Heart right ventricle (tissue), 16 donors: ENCODE results near the gene TGIF1. TPM values are rescaled to one million over a fixed set of nuclear protein-coding genes. Genes with fewer than 3 reads are reported as not detected.
"Not testable (repeated sequence)": the region's sequence is repeated elsewhere in the genome, so short reads cannot be mapped to it uniquely, and the experiment has no call there.

Experiments
- ATAC-seq, 8 donors: fragments of 200-7000 bp; cut with Tn5 transposase; one replicate each; pipeline ENCODE4 v1.9.1; 2020; ENCODE audit warnings: mild to moderate bottlenecking in 8 of 8, moderate library complexity in 8 of 8, moderate number of reproducible peaks in 1 of 8
- DNase-seq, 2 donors: peaks; one replicate each; pipeline ENCODE4 v3.0.0-alpha.2; 2020
- H3K27ac ChIP-seq, 10 donors: fragments of 200-600 bp; sonication (generic) in 2 of 10; one replicate each; pipeline versions ENCODE4 v1.5.0 to v1.8.0; 2020 to 2022; ENCODE audit warnings: mild to moderate bottlenecking in 3 of 10
- H3K27me3 ChIP-seq, 7 donors: fragments of 200-600 bp; one replicate each; pipeline ENCODE4 v1.8.0; 2021 to 2022; ENCODE audit warnings: mild to moderate bottlenecking in 2 of 7
- H3K36me3 ChIP-seq, 9 donors: fragments of 200-600 bp; sonication (generic) in 1 of 9; one replicate each; pipeline versions ENCODE4 v1.5.0 to v1.8.0; 2020 to 2022; ENCODE audit warnings: mild to moderate bottlenecking in 2 of 9
- H3K4me1 ChIP-seq, 9 donors: fragments of 200-600 bp; sonication (generic) in 1 of 9; one replicate each; pipeline versions ENCODE4 v1.5.0 to v1.8.0; 2020 to 2022; ENCODE audit warnings: mild to moderate bottlenecking in 4 of 9
- H3K4me3 ChIP-seq, 10 donors: fragments of 200-600 bp; sonication (generic) in 2 of 10; one replicate each; pipeline versions ENCODE4 v1.5.0 to v1.8.0; 2020 to 2022; ENCODE audit warnings: mild to moderate bottlenecking in 7 of 10, moderate library complexity in 2 of 10
- H3K9me3 ChIP-seq, 11 donors: fragments of 200-600 bp in 10 of 11; sonication (generic) in 2 of 11; one replicate each; pipeline versions ENCODE4 v1.5.0 to v1.8.0; 2013 to 2022; ENCODE audit warnings: mild to moderate bottlenecking in 2 of 11, control low read depth in 1 of 11, moderate library complexity in 1 of 11
- WGBS, 2 donors: extraction: QIAGEN DNeasy Blood & Tissue Kit; methylation state at CpG; one replicate each; pipeline ENCODE4 v1.1.7; 2013; ENCODE audit warnings: inconsistent platforms in 1 of 2; 5-methylcytosine and 5-hydroxymethylcytosine counted together
- intact Hi-C, 10 donors: fragments of 100-400 bp; cut with DNase I; formaldehyde crosslinking; loops; one replicate each; pipeline versions ENCODE4 v1.11.1 to v1.14.2; 2022
- polyA plus RNA-seq, 2 donors: library from polyadenylated mRNA; stranded (reverse); fragments of 200-250 nt; gene quantifications; one replicate each; pipeline ENCODE4 v1.2.3, GENCODE V29; 2013
- total RNA-seq, 10 donors: library from RNA; stranded (reverse); fragmentation: NEBNext Ultra II Directional in 3 of 10; extraction: Animal tissue kit (Norgen Biotek cat#: 25700) in 3 of 10; gene quantifications; one replicate each; pipeline versions ENCODE4 v1.2.1 to v1.2.4, GENCODE V29; 2021 to 2023
- TF ChIP-seq, protein P1 (sequence below), 9 donors: fragments of 200-600 bp; sonication (generic) in 2 of 9; IDR thresholded peaks; one replicate each; pipeline versions ENCODE4 v1.5.0 to v1.8.0; 2021 to 2022; ENCODE audit warnings: antibody characterized with exemption in 9 of 9, mild to moderate bottlenecking in 5 of 9, moderate library complexity in 1 of 9
- donor health status: Arrhythmogenic right ventricular cardiomyopathy.
- donor health status: ischemic (EF 13 %, LVEDD 7.1; RV severe dilation, severe dysfunction).
- donor health status: healthy with polysubstance abuse.
- donor health status: DM: no; HTN: yes; CAD: no.
- donor health status: DM: no; HTN: no; CAD: no.
- donor health status: ischemic (EF 25% LVEDD 6.9; RV normal size, moderate dysfunction).
- donor health status: ischemic (EF 25% LVEDD 5.7; RV mildly dilated, moderate dysfunction).
- donor health status: healthy.
- donor health status: DM: yes; HTN: yes; CAD: no.
- donor health status: Ischemic cardiomyopathy.
- donor health status: ischemic (EF 35%, LVEDD 5.7; RV mildly dilated, moderate dysfunction).
- donor health status: nonischemic (EF 11% LVEDD 7.7; RV severe dilation, severe dysfunction).
- donor health status: DM: yes; HTN: yes; CAD: no.
- donor health status: PGD.
- donor health status: ischemic (EF 29% LVEDD 5.4; RV normal size, mild dysfunction).
- donor health status: nonischemic (EF 23%, LVEDD 6.1; RV moderate dilation, normal function).

Gene TGIF1
- total and polyA plus RNA-seq, 12 donors: 4.9 to 29.0 (median 8.0) TPM

DNA sequence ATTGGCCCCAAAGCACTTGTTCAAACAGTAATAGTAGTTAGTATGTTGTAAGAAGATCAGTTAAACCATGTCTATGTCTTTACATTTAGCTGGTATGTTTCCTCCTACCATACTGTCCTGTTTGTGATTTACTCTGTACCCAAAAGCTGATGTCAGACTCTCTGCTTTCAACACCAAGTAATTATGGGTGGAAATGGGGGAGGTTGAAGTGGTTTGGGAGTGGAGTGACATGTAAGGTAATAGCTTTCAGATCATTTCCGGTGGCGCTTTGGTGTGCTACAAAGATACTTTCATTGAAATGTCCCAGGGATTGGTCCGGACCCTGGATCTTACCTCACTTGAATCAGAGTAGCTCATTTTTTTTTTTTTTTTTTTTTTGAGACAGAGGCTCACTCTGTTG lies 39.7 kb upstream of the TGIF1 start:
- ATAC-seq: no peak

GRCh38 chr18:3410876-3411275 lies 39.1 kb upstream of the TGIF1 start:
- WGBS, 2 donors: 81 to 96% methylated on average over 3 of the region's 3 CpGs
- H3K9me3 ChIP-seq, DNase-seq, H3K4me3 ChIP-seq, H3K36me3 ChIP-seq, H3K27ac ChIP-seq, ATAC-seq, H3K4me1 ChIP-seq: not testable (repeated sequence)
- intact Hi-C loops: loop anchor here in 1 of 10 donors (10.0 kb wide), 1 partner anchor 96 kb away; no protein-coding TSS in a partner anchor
- H3K27me3 ChIP-seq: peaks cover 0 to 13% (median 6%) of the 10 kb centered on the region in 7 donors

More for the DNA sequence above, 39.7 kb upstream of the TGIF1 start:
- Histone ChIP-seq H3K36me3 (no peaks in the 10 kb centered on the region), H3K9me3 (peaks cover 0 to 7% (median 4%) of the 10 kb centered on the region in 11 donors), H3K27me3 (peaks cover 0 to 13% (median 6%) of the 10 kb centered on the region in 7 donors), H3K4me1 (no peaks in the 10 kb centered on the region), H3K27ac (no peak overlapping the region), H3K4me3 (no peak overlapping the region)
- intact Hi-C loops: loop anchor here in 1 of 10 donors (10.0 kb wide), 1 partner anchor 95 kb away; no protein-coding TSS in a partner anchor
- 94 to 95% methylated on average over 3 of the region's 3 CpGs for WGBS, 2 donors
- no peak for DNase-seq
- TF ChIP-seq, protein P1, sequence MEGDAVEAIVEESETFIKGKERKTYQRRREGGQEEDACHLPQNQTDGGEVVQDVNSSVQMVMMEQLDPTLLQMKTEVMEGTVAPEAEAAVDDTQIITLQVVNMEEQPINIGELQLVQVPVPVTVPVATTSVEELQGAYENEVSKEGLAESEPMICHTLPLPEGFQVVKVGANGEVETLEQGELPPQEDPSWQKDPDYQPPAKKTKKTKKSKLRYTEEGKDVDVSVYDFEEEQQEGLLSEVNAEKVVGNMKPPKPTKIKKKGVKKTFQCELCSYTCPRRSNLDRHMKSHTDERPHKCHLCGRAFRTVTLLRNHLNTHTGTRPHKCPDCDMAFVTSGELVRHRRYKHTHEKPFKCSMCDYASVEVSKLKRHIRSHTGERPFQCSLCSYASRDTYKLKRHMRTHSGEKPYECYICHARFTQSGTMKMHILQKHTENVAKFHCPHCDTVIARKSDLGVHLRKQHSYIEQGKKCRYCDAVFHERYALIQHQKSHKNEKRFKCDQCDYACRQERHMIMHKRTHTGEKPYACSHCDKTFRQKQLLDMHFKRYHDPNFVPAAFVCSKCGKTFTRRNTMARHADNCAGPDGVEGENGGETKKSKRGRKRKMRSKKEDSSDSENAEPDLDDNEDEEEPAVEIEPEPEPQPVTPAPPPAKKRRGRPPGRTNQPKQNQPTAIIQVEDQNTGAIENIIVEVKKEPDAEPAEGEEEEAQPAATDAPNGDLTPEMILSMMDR (IDR thresholded peaks at IDR 0.05): no peak

- ATAC-seq: peak in 2 of 8 donors; percentile 9 to 18
- intact Hi-C loops: loop anchor here in 1 of 10 donors (10.0 kb wide), 1 partner anchor 97 kb away; no protein-coding TSS in a partner anchor
- H3K36me3 ChIP-seq: no peaks in the 10 kb centered on the region
- no peak for DNase-seq
- no peak overlapping the region for H3K27ac ChIP-seq
- 79 to 80% methylated on average over 3 of the region's 3 CpGs for WGBS, 2 donors
- H3K4me3 ChIP-seq: peak overlapping the region in 7 of 10 donors; percentile 30 to 50 (median 47)
- TF ChIP-seq, protein P1 (IDR thresholded peaks at IDR 0.05): no peak
- no peaks in the 10 kb centered on the region for H3K4me1 ChIP-seq
- H3K27me3 ChIP-seq: peaks cover 0 to 13% (median 6%) of the 10 kb centered on the region in 7 donors
- H3K9me3 ChIP-seq: no peaks in the 10 kb centered on the region
Measured at GRCh38 chr18:3411327-3411726, 38.6 kb upstream of the TGIF1 start.

DNA sequence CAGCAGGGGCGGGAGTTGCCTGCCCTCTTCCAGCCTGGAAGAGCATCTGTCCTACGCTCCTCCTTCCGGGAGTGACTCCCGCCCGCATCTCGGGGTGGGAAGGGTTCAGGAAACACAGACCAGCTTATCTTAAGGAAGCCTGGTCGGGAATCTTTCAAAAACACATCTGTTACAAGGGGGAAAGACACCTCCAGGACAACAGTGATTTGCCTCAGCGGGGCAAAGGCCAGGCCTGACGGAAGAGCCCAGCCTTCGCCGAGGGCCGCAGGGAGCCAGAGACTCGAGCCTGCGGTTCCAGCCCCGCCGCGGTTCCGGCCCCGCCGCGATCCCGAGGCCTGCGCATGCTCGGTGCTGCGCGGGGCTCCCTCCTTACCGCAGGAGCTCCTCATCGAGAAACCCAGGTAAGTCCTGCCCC lies 38.1 kb upstream of the TGIF1 start:
- intact Hi-C loops: loop anchor here in 1 of 10 donors (10.0 kb wide), 1 partner anchor 97 kb away; no protein-coding TSS in a partner anchor
- DNase-seq (peak; percentile 5 to 38), ATAC-seq (peak in 6 of 8 donors; percentile 44 to 72 (median 60))
- H3K4me1 ChIP-seq: no peaks in the 10 kb centered on the region
- peak overlapping the region in 9 of 10 donors; percentile 26 to 50 (median 46) for H3K4me3 ChIP-seq
- H3K27me3 ChIP-seq: peaks cover 0 to 13% (median 6%) of the 10 kb centered on the region in 7 donors
- no peaks in the 10 kb centered on the region for H3K9me3 ChIP-seq
- no peak overlapping the region for H3K27ac ChIP-seq
- TF ChIP-seq, protein P1 (IDR thresholded peaks at IDR 0.05): no peak
- no peaks in the 10 kb centered on the region for H3K36me3 ChIP-seq
- 13% methylated on average over 28 of the region's 28 CpGs for WGBS, 2 donors

DNA sequence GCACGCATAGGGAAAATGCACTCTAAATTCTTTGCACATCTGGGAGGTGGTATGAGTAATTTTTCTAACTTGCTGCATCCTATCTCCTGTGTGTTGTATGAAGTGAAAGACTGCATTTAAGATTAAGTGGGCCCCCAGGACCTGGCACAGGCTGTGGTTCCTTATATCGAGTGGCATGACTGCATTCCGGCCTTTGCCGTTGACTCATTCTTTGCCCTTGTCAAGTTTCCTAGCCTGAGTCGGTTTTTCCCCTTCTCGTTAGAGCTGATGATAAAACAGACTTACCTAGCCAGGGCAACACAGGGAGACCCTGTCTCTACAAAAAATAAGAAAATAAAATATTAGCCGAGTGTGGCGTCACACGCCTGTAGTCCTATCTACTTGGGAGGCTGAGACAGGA lies 37.4 kb upstream of the TGIF1 start:
- DNase-seq, H3K4me1 ChIP-seq, H3K9me3 ChIP-seq, H3K36me3 ChIP-seq, H3K27ac ChIP-seq, ATAC-seq: not testable (repeated sequence)
- intact Hi-C loops: loop anchor here in 1 of 10 donors (10.0 kb wide), 1 partner anchor 98 kb away; no protein-coding TSS in a partner anchor
- H3K27me3 ChIP-seq: peaks cover 0 to 13% (median 6%) of the 10 kb centered on the region in 7 donors
- 80 to 85% methylated on average over 9 of the region's 9 CpGs for WGBS, 2 donors
- H3K4me3 ChIP-seq: peak overlapping the region in 4 of 10 donors; percentile 38 to 49 (median 46)
